Measurements from ENCODE around the gene CEP78. TPM values are rescaled to one million over a fixed set of nuclear protein-coding genes. Genes with fewer than 3 reads are reported as not detected.
A peak's percentile ranks its signal among the peaks of the same experiment; 100 is the strongest.

The CEP78 gene
- total RNA-seq, 1 experiment from 2014 or later = 48.1 TPM

DNA sequence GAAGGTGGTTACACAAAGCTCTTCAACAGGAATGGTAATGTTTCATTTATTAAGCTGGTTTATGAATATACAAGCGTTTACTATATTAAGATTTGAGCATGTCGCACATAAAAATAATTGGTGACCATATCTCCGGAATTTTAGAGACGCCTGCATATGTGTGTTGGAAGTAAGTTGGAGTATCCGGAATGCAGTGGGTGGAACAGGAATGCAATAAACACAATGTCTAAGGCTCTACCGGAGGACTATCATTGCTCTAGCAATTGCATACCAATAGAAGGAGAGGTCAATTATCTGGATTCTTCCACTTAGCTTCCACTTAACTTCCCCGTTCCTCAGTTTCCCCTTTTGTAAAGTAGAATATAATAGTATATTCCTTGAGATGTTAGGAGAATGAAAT is 1.1 kb upstream of the CEP78 start:
- H4K20me1 ChIP-seq (ENCODE audit: insufficient read depth) = no peaks in the 10 kb centered on the region
- no peak overlapping the region for H2AFZ ChIP-seq (ENCODE audit: low read depth, low read length, poor library complexity, severe bottlenecking)
- no peaks in the 10 kb centered on the region for H3K9me2 ChIP-seq (ENCODE audit: insufficient read depth)
- H3K27ac ChIP-seq (ENCODE audit: low read depth, low read length) = no peak overlapping the region
- peaks cover 36% of the 10 kb centered on the region for H3K79me2 ChIP-seq (ENCODE audit: insufficient read depth, low read length)
- peaks cover 0 to 8% of the 10 kb centered on the region in 2 experiments; a peak in 1 of 4 replicates for H3K36me3 ChIP-seq (ENCODE audit: control insufficient read depth in 1 of 2, insufficient read depth in 2 of 2, low read length in 2 of 2)
- peak overlapping the region; percentile 78 for H3K4me2 ChIP-seq (ENCODE audit: low read length)
- no peak for DNase-seq (ENCODE audit: low read depth, low spot score)
- ChIA-PET RAD21 (ENCODE audit: low non-redundant PET in 1 of 2, low total read pairs in 2 of 2, uncharacterized antibody in 2 of 2, unreplicated experiment in 2 of 2) (no interaction called here), POLR2A (no interaction called here), CTCF (no interaction called here)
- H3K4me1 ChIP-seq (ENCODE audit: control insufficient read depth in 1 of 2, insufficient read depth in 2 of 2, low read length in 2 of 2) = peaks cover 2 to 12% of the 10 kb centered on the region in 2 experiments; a peak in 3 of 4 replicates
- H3K9me3 ChIP-seq (ENCODE audit: control insufficient read depth in 1 of 2, insufficient read depth in 1 of 2, low read depth in 1 of 2, low read length in 2 of 2) = no peaks in the 10 kb centered on the region
- ATAC-seq = no peak
- peak overlapping the region; percentile 90 for H3K9ac ChIP-seq (ENCODE audit: low read length)
- no peak for TF ChIP-seq POLR2A (IDR thresholded peaks at IDR 0.05; ENCODE audit: borderline replicate concordance, extremely low read depth, insufficient read depth, insufficient read length)
- TF ChIP-seq EZH2phosphoT487 (IDR thresholded peaks at IDR 0.05; ENCODE audit: borderline replicate concordance) = no peak
- no peak for TF ChIP-seq ELF1 (IDR thresholded peaks at IDR 0.05; ENCODE audit: borderline replicate concordance, low read depth)
- no peak for TF ChIP-seq RAD21 (IDR thresholded peaks at IDR 0.05; ENCODE audit: low read depth)
- no peak for TF ChIP-seq SRF (IDR thresholded peaks at IDR 0.05; ENCODE audit: low read depth)
- TF ChIP-seq ZFX (IDR thresholded peaks at IDR 0.05) = no peak
- no peak for TF ChIP-seq CTCF (IDR thresholded peaks at IDR 0.05 in 2 of 3, conservative IDR thresholded peaks at IDR 0.05 in 1 of 3; ENCODE audit: borderline replicate concordance in 1 of 3, insufficient read depth in 1 of 3, low read depth in 2 of 3, low read length in 2 of 3)
- TF ChIP-seq EGR1 (IDR thresholded peaks at IDR 0.05; ENCODE audit: low read depth) = no peak
- TF ChIP-seq SP1 (IDR thresholded peaks at IDR 0.05; ENCODE audit: low read depth) = no peak
- TF ChIP-seq, protein P1, sequence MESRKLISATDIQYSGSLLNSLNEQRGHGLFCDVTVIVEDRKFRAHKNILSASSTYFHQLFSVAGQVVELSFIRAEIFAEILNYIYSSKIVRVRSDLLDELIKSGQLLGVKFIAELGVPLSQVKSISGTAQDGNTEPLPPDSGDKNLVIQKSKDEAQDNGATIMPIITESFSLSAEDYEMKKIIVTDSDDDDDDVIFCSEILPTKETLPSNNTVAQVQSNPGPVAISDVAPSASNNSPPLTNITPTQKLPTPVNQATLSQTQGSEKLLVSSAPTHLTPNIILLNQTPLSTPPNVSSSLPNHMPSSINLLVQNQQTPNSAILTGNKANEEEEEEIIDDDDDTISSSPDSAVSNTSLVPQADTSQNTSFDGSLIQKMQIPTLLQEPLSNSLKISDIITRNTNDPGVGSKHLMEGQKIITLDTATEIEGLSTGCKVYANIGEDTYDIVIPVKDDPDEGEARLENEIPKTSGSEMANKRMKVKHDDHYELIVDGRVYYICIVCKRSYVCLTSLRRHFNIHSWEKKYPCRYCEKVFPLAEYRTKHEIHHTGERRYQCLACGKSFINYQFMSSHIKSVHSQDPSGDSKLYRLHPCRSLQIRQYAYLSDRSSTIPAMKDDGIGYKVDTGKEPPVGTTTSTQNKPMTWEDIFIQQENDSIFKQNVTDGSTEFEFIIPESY (IDR thresholded peaks at IDR 0.05; ENCODE audit: extremely low read depth, insufficient replicate concordance, low read length) = no peak
- TF ChIP-seq SIN3A (IDR thresholded peaks at IDR 0.05; ENCODE audit: low read depth) = no peak
- TF ChIP-seq JUND (IDR thresholded peaks at IDR 0.05) = no peak
- no peak for TF ChIP-seq CEBPB (IDR thresholded peaks at IDR 0.05; ENCODE audit: low read depth)
- no peak for TF ChIP-seq REST (IDR thresholded peaks at IDR 0.05; ENCODE audit: low read depth)
- TF ChIP-seq ATF3 (IDR thresholded peaks at IDR 0.05) = no peak
- TF ChIP-seq POLR2AphosphoS5 (IDR thresholded peaks at IDR 0.05; ENCODE audit: low read depth, low read length) = no peak
- TF ChIP-seq TCF7L2 (IDR thresholded peaks at IDR 0.05; ENCODE audit: borderline replicate concordance, extremely low read depth, insufficient read depth, insufficient read length) = no peak
- TF ChIP-seq CBX3 (IDR thresholded peaks at IDR 0.05; ENCODE audit: low read depth) = no peak
- TF ChIP-seq YY1 (IDR thresholded peaks at IDR 0.05; ENCODE audit: extremely low read depth, insufficient replicate concordance, low read depth, low read length) = no peak
- no peaks in the 10 kb centered on the region for H3K27me3 ChIP-seq (ENCODE audit: insufficient read depth, low read length)
- BruUV-seq (replicated peaks) = no TSS peak
- peak overlapping the region; percentile 85 to 97 for H3K4me3 ChIP-seq (replicated peaks in 1 of 2; ENCODE audit: low read depth in 1 of 2, low read length in 2 of 2)
- intact Hi-C loops (cut with micrococcal nuclease) = no loop called here
